ENCODE data around the gene DOK3. TPM values are rescaled to one million over a fixed set of nuclear protein-coding genes. Genes with fewer than 3 reads are reported as not detected.
A peak's percentile ranks its signal among the peaks of the same experiment; 100 is the strongest.

Gene DOK3
- total RNA-seq, 1 donor = 2.6 TPM

DNA sequence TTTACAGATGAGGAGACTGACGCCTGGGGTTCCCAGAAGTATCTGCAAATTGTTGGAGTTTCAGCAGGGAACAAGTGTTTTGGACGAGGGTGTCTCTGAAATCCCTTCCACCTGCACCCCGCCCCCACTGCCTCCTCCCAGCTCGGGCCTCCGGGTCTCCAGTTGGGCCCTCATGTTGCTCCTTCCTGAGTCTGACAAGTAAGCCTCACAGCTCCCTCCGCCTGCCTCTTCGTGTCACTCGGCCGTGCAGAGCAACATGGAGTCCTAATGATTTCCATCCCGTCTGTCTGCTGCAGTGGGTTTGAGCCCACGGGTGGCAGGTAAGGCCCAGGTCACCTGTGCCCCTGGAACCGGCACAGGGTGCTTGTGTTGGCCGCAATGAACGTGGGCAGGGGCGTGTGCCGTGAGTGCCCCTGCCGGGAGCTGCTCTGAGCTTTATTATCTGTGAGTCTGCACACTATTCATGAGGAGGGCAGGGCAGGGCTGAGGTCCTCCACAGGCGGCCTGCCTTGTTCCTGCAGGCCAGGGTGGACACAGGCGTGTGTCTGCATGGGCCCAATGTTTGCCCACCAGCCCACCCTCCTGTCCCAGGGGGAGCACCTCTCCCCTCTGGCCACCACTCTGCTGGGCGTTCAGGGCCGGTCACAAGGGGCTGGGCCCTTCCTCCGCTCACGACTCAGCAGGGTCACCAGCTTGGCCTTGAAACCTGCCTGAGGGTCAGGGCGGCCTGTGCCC is 6.1 kb downstream of the DOK3 start:
- no peak overlapping the region for H3K4me3 ChIP-seq (ENCODE audit: low read depth, low read length)
- TF ChIP-seq, protein P1, sequence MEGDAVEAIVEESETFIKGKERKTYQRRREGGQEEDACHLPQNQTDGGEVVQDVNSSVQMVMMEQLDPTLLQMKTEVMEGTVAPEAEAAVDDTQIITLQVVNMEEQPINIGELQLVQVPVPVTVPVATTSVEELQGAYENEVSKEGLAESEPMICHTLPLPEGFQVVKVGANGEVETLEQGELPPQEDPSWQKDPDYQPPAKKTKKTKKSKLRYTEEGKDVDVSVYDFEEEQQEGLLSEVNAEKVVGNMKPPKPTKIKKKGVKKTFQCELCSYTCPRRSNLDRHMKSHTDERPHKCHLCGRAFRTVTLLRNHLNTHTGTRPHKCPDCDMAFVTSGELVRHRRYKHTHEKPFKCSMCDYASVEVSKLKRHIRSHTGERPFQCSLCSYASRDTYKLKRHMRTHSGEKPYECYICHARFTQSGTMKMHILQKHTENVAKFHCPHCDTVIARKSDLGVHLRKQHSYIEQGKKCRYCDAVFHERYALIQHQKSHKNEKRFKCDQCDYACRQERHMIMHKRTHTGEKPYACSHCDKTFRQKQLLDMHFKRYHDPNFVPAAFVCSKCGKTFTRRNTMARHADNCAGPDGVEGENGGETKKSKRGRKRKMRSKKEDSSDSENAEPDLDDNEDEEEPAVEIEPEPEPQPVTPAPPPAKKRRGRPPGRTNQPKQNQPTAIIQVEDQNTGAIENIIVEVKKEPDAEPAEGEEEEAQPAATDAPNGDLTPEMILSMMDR (IDR thresholded peaks at IDR 0.05; ENCODE audit: insufficient read depth, low read depth, low read length) = no peak
- no peak for DNase-seq (ENCODE audit: low read depth)

GRCh38 chr5:177502886-177503285 is 6.7 kb downstream of the DOK3 start:
- H3K4me3 ChIP-seq (ENCODE audit: low read depth, low read length) = no peak overlapping the region
- no peak for DNase-seq (ENCODE audit: low read depth)
- TF ChIP-seq, protein P1 (IDR thresholded peaks at IDR 0.05; ENCODE audit: insufficient read depth, low read depth, low read length) = no peak

DNA sequence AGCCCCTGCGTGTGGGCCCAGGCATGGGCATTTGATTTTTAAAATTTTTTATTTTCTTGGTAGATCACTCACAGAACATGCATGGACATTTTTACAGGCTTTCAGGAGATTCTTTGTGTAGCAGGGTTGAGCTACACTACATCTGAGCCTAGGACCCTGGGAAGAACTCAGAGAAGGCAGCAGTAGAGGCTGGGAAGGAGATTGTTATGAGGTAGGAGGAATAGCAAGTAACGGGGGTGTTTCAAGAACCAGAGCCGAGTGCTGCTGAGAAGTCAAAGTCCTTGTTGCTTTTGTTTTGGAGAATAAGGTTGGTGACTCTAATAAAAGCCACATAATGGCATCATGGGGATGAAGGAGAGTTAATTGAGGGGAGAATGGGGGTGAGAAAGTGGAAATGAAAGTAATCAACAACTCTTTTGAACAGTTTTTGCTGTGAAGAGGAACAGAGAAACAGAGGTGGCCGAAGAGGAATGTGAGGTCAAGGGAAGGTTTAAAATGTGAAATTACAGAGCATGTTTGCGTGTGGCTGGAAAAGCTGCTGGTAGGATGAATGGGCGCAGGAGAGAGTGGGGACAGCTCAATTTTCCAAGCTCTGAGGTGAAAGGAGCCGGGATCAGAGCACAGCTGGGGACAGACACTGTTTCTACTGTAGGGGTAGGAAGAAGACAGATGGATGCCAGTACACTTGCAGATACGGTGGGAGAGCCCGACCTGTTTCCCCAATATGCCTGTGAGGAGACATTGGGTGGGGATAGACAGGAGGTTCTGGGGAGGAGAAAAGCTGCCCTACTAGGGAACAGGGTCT is 7.5 kb downstream of the DOK3 start:
- TF ChIP-seq, protein P1 (IDR thresholded peaks at IDR 0.05; ENCODE audit: insufficient read depth, low read depth, low read length) = no peak
- H3K4me3 ChIP-seq (ENCODE audit: low read depth, low read length) = no peak overlapping the region
- DNase-seq (ENCODE audit: low read depth) = no peak

DNA sequence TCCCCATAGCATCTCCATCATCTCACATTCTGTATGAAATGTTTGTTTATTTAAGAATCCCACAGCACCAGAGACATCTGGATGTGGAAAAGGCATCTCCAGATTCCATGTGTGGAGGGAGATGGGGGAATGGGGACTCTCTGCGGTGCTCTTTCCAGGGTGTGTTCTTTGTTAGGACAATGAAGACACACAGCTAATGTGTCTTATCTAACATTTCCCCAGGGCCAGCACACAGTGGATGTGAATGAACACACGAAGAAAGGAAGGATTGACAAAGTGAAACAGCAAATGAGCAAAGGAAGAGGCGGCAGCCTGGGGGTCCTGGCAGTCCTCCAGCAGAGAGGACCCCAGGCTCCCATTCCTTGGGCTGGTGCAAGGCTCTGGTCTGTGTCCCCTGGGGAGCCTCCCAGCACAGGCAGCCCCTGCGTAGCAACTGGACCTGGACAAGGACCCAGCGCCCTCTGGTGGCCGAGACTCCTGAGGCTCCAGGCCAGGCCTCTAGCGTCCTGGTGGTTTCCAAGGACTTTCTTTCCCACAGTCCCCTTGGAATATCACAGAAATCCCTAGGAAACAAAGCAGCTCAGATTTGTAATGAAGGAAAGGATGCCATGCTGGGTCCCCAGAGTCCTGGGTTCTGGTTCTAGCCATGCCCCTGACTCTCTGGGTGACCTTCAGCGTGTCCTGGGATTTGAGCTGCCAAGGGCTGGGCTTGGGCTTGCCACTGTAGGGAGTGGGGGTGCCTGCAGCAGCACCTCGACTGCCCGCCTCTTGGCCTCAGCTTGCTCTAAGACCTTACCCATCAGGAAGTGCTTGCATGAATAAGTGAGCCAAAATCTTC is 8.7 kb downstream of the DOK3 start:
- TF ChIP-seq, protein P1 (IDR thresholded peaks at IDR 0.05; ENCODE audit: insufficient read depth, low read depth, low read length) = peak; percentile 96
- peak; percentile 87 for DNase-seq (ENCODE audit: low read depth)
- H3K4me3 ChIP-seq (ENCODE audit: low read depth, low read length) = no peak overlapping the region

DNA sequence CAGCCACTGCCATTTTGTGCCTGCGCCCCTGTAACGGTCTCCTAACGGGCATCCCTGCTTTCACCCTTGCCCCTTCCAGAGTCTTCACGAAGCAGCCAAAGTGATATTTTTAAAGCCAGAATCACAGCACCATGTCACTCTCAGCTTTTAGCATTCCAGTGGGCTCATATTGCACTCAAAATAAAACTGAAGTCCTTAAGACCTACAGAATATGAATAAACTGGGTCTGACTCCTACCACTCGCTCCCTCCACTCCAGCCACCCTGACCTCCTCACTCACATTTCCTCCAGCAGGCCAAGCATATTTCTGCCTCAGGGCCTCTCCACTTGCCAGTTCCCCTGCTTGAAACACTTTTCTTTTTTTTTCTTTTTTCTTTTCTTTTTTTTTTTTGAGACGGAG is 9.8 kb downstream of the DOK3 start:
- no peak for DNase-seq (ENCODE audit: low read depth)
- TF ChIP-seq, protein P1 (IDR thresholded peaks at IDR 0.05; ENCODE audit: insufficient read depth, low read depth, low read length) = no peak
- no peak overlapping the region for H3K4me3 ChIP-seq (ENCODE audit: low read depth, low read length)

- TF ChIP-seq, protein P1 (IDR thresholded peaks at IDR 0.05; ENCODE audit: insufficient read depth, low read depth, low read length) = no peak
- H3K4me3 ChIP-seq (ENCODE audit: low read depth, low read length) = peak overlapping the region; percentile 90
- peak; percentile 28 for DNase-seq (ENCODE audit: low read depth)
Observed at GRCh38 chr5:177498013-177498787, 11.4 kb downstream of the DOK3 start.

Measured in fibroblast of villous mesenchyme (primary cell).